Ishikawa (cell line): ENCODE results near the gene HSD11B1.

Experiments
- CEBPB ChIP-seq: IDR thresholded peaks from 2 replicates; pipeline ENCODE4 v1.6.1; 2012
- CREB1 ChIP-seq: IDR thresholded peaks from 2 replicates; pipeline ENCODE4 v1.6.1; 2012; ENCODE audit warnings: low read depth
- EGR1 ChIP-seq: IDR thresholded peaks from 2 replicates; pipeline ENCODE4 v1.6.1; 2012
- EP300 ChIP-seq: IDR thresholded peaks from 2 replicates; pipeline ENCODE4 v1.6.1; 2012; ENCODE audit warnings: borderline replicate concordance
- FOXM1 ChIP-seq: IDR thresholded peaks from 2 replicates; pipeline ENCODE4 v1.6.1; 2012; ENCODE audit warnings: low read depth, borderline replicate concordance
- NFIC ChIP-seq: IDR thresholded peaks from 2 replicates; pipeline ENCODE4 v1.6.1; 2012
- RAD21 ChIP-seq: IDR thresholded peaks from 2 replicates; pipeline ENCODE4 v1.6.1; 2012; ENCODE audit warnings: low read depth
- REST ChIP-seq: IDR thresholded peaks from 2 replicates; pipeline ENCODE4 v1.6.1; 2012; ENCODE audit warnings: low read depth, mild to moderate bottlenecking
- TAF1 ChIP-seq: IDR thresholded peaks from 2 replicates; pipeline ENCODE4 v1.6.1; 2012; ENCODE audit warnings: low read depth, mild to moderate bottlenecking
- TCF12 ChIP-seq: IDR thresholded peaks from 2 replicates; pipeline ENCODE4 v1.6.1; 2012; ENCODE audit warnings: low read depth
- TEAD4 ChIP-seq: IDR thresholded peaks from 2 replicates; pipeline ENCODE4 v1.6.1; 2012
- USF1 ChIP-seq: IDR thresholded peaks from 2 replicates; pipeline ENCODE4 v1.6.1; 2012
- YY1 ChIP-seq: IDR thresholded peaks from 2 replicates; pipeline ENCODE4 v1.6.1; 2012; ENCODE audit warnings: low read depth
- ZBTB7A ChIP-seq: IDR thresholded peaks from 2 replicates; pipeline ENCODE4 v1.6.1; 2012; ENCODE audit warnings: low read depth
- TF ChIP-seq, protein P1 (sequence below): IDR thresholded peaks from 2 replicates; pipeline ENCODE4 v1.6.1; 2012

HSD11B1 gene

GRCh38 chr1:209715314-209715713, 10.7 kb downstream of the HSD11B1 start:
- TF ChIP-seq EGR1 (no peak), CEBPB (no peak), YY1 (no peak), REST (no peak), ZBTB7A (no peak), USF1 (no peak), EP300 (no peak)

DNA sequence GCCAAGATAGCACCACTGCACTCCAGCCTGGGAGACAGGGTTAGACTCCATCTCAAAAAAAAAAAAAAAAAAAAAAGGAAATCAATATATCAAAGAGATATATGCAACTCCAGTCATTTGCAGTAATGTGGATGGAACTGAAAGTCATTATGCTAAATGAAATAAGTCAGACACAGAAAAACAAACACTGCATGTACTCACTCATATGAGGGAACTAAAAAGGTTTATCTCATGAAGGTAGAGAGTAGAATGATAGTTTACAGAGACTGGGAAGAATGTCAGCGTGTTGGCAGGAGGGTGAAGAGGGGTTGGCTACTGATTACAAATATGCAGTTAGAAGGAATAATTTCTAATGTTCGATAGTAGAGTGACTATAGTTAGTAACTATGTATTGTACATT, 13.2 kb downstream of the HSD11B1 start:
- TF ChIP-seq EGR1 (no peak), TEAD4 (no peak), TAF1 (no peak)

DNA sequence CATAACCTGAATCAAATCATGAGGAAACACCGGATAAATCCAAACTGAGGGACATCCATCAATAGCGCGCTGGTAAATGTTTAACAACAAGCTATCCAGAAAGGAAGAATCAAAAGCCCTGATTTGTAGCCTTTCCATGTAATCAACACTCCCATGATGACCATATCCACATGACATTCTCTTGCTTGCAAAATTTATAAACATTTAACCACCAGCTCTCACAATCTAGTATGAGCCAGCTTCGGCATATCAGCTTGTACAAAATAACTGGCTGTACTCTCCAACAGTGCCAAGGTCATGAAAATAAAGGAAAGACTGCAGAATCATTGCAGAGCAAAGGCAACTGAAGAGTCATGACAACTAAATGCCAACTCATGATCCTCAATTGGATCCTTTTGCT, 15.7 kb downstream of the HSD11B1 start:
- TF ChIP-seq TEAD4 (no peak), REST (no peak), YY1 (no peak), TAF1 (no peak), RAD21 (no peak), USF1 (no peak), FOXM1 (no peak), CEBPB (no peak), CREB1 (no peak), NFIC (no peak), ZBTB7A (no peak), EP300 (no peak), TCF12 (no peak)

DNA sequence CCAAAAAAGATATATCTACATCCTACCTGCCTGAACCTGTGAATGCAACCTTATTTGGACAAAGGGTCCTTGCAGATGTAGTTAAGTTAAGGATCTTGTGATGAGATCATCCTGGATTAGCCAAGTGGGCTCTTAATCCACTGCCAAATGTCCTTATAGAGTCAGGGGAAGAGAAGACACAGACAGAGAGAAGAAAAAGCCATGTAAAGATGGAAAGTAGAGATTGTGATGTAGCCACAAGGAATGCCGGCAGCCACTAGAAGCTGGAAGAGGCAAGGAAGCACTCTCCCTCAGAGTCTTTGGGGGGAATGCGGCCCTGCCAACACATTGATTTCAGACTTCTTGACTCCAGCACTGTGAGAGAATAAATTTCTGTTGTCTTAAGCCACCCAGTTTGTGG, 16.2 kb downstream of the HSD11B1 start:
- TF ChIP-seq NFIC (no peak), USF1 (no peak), TEAD4 (no peak), EP300 (no peak), CREB1 (no peak), ZBTB7A (no peak)
- TF ChIP-seq, protein P1, sequence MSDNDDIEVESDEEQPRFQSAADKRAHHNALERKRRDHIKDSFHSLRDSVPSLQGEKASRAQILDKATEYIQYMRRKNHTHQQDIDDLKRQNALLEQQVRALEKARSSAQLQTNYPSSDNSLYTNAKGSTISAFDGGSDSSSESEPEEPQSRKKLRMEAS, result no peak

DNA sequence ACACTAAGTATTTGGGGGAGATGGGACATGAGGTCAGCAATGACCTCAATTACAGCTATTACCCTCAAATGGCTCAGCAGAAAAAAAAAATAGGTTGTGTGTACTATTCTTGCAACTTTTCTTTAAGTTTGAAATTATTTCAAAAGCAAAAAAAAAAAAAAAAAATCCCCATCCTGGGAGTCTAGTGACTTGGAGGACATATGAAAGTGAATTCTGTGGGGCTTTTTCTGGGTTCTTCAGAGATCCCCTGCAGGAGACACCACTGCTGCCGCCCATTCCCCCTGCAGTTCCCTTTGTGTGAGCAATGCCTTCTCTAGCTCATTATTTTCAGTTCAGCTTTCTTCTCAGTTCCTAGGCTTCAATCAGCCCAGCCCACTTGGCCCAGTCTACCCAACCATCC, 16.7 kb downstream of the HSD11B1 start:
- TF ChIP-seq EP300, result no peak
- no peak for TF ChIP-seq USF1
- no peak for TF ChIP-seq TAF1
- no peak for TF ChIP-seq EGR1
- TF ChIP-seq ZBTB7A, result no peak
- TF ChIP-seq YY1, result no peak
- TF ChIP-seq FOXM1, result no peak
- TF ChIP-seq, protein P1, result no peak
- TF ChIP-seq NFIC, result no peak
- TF ChIP-seq CEBPB, result no peak
- no peak for TF ChIP-seq TEAD4
- TF ChIP-seq REST, result no peak
- no peak for TF ChIP-seq RAD21
- no peak for TF ChIP-seq TCF12
- no peak for TF ChIP-seq CREB1
